Measurements from ENCODE around the gene C2orf49.

C2orf49 gene

DNA sequence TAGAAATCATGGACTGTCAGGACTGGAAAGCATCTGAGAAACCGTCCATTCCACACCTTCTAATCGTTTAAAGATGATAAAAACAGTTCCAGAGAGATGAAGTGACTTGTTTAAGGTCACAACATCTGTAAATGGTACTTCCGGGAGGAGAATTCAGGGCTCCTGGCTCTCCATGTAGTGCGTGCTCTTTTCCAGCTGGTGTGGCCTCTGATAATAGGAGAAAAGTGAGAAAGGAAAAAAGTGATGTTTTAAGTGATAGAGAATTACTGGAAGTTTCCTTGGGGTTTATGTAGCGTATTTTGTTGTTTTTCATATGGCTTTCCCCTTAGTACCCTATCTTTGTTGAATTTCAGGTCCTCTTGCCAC lies 663 bp downstream of the C2orf49 start:
- no peak overlapping the region for H4K8ac ChIP-seq (ENCODE audit: low read depth, low read length)
- no peak overlapping the region for H4K91ac ChIP-seq (ENCODE audit: low read depth, low read length, poor library complexity)
- no peak overlapping the region for H2BK120ac ChIP-seq (ENCODE audit: low read depth, low read length)
- no peak overlapping the region for H2BK5ac ChIP-seq (ENCODE audit: low read length)
- H3K4me2 ChIP-seq (ENCODE audit: insufficient read depth, low read length, poor library complexity, severe bottlenecking) = peak overlapping the region; percentile 63
- H2AK5ac ChIP-seq (ENCODE audit: low read depth, low read length) = no peak overlapping the region
- no peak overlapping the region for H3K18ac ChIP-seq (ENCODE audit: low read length)
- H3K36me3 ChIP-seq (replicated peaks in 1 of 2; ENCODE audit: control insufficient read depth in 2 of 2, insufficient read depth in 2 of 2, low read length in 2 of 2) = peaks cover 12 to 48% of the 10 kb centered on the region in 2 donors
- H3K4me3 ChIP-seq (ENCODE audit: low read length in 2 of 2) = peak overlapping the region; percentile 73 to 92
- no peak for DNase-seq (ENCODE audit: low spot score)
- H3K4me1 ChIP-seq (ENCODE audit: control insufficient read depth in 2 of 2, insufficient read depth in 1 of 2, low read depth in 1 of 2, low read length in 2 of 2) = peaks cover 3 to 14% of the 10 kb centered on the region in 2 donors
- H3K27ac ChIP-seq (replicated peaks; ENCODE audit: low read length) = no peak overlapping the region
- whole genome bisulfite sequencing, 2 donors (ENCODE audit: extremely low coverage in 2 of 2, insufficient read length in 2 of 2, insufficient replicate concordance in 1 of 2) = 100% methylated on average over 1 of the region's 5 CpGs; no CpG with 5 or more reads in 1 of the 2 donors
- no peak overlapping the region for H3K4ac ChIP-seq (ENCODE audit: low read length)
- H3K9ac ChIP-seq (ENCODE audit: low read depth, low read length, poor library complexity) = peak overlapping the region; percentile 47
- peak overlapping the region; percentile 100 for H2AFZ ChIP-seq (ENCODE audit: low read length)
- H3K27me3 ChIP-seq (ENCODE audit: control insufficient read depth in 3 of 3, insufficient read depth in 3 of 3, low read depth in 1 of 3, low read length in 3 of 3) = no peaks in the 10 kb centered on the region
- H3K14ac ChIP-seq (ENCODE audit: low read length) = no peak overlapping the region
- H3K23ac ChIP-seq (ENCODE audit: low read depth, low read length, poor library complexity) = no peak overlapping the region
- no peaks in the 10 kb centered on the region for H3K9me3 ChIP-seq (replicated peaks in 1 of 2; ENCODE audit: control insufficient read depth in 2 of 2, insufficient read depth in 1 of 2, low read depth in 1 of 2, low read length in 2 of 2)
- no peak overlapping the region for H2BK12ac ChIP-seq (ENCODE audit: low read length)
- H3K79me1 ChIP-seq (ENCODE audit: low read depth, low read length) = peaks cover 2% of the 10 kb centered on the region
- no peak overlapping the region for H2BK15ac ChIP-seq (ENCODE audit: low read length)

DNA sequence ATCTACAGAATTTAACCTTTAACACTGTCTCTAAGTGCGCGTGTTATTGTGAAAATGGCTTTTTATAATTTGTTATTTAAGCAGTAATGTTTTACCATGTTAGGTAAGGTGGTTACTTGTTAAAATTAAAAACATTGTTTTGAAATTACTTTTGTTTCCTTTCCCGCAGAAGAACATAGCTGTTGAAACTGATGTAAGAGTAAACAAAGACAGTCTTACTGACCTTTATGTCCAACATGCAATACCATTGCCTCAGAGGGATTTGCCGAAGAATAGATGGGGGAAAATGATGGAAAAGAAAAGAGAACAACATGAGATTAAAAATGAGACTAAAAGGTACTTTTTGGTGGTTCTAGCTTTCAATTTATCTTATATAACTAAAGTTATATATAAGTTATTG lies 2.1 kb downstream of the C2orf49 start:
- Histone ChIP-seq H2BK120ac (ENCODE audit: low read depth, low read length) (no peak overlapping the region), H4K8ac (ENCODE audit: low read depth, low read length) (no peak overlapping the region), H3K4me2 (ENCODE audit: insufficient read depth, low read length, poor library complexity, severe bottlenecking) (no peak overlapping the region), H4K91ac (ENCODE audit: low read depth, low read length, poor library complexity) (no peak overlapping the region), H3K9me3 (replicated peaks in 1 of 2; ENCODE audit: control insufficient read depth in 2 of 2, insufficient read depth in 1 of 2, low read depth in 1 of 2, low read length in 2 of 2) (no peaks in the 10 kb centered on the region), H3K4ac (ENCODE audit: low read length) (no peak overlapping the region), H2BK5ac (ENCODE audit: low read length) (no peak overlapping the region), H3K14ac (ENCODE audit: low read length) (no peak overlapping the region), H2AK5ac (ENCODE audit: low read depth, low read length) (no peak overlapping the region), H3K27ac (replicated peaks; ENCODE audit: low read length) (no peak overlapping the region), H2BK15ac (ENCODE audit: low read length) (no peak overlapping the region), H3K79me1 (ENCODE audit: low read depth, low read length) (peaks cover 2% of the 10 kb centered on the region), H3K4me3 (ENCODE audit: low read length in 2 of 2) (no peak overlapping the region), H3K27me3 (ENCODE audit: control insufficient read depth in 3 of 3, insufficient read depth in 3 of 3, low read depth in 1 of 3, low read length in 3 of 3) (no peaks in the 10 kb centered on the region), H3K36me3 (replicated peaks in 1 of 2; ENCODE audit: control insufficient read depth in 2 of 2, insufficient read depth in 2 of 2, low read length in 2 of 2) (peaks cover 18 to 56% of the 10 kb centered on the region in 2 donors), H2BK12ac (ENCODE audit: low read length) (no peak overlapping the region), H2AFZ (ENCODE audit: low read length) (no peak overlapping the region), H3K4me1 (ENCODE audit: control insufficient read depth in 2 of 2, insufficient read depth in 1 of 2, low read depth in 1 of 2, low read length in 2 of 2) (peaks cover 3 to 14% of the 10 kb centered on the region in 2 donors), H3K9ac (ENCODE audit: low read depth, low read length, poor library complexity) (no peak overlapping the region), H3K23ac (ENCODE audit: low read depth, low read length, poor library complexity) (no peak overlapping the region), H3K18ac (ENCODE audit: low read length) (no peak overlapping the region)
- no peak for DNase-seq (ENCODE audit: low spot score)
- no CpG with 5 or more reads among the region's 4 CpGs for WGBS, 2 donors (ENCODE audit: extremely low coverage in 2 of 2, insufficient read length in 2 of 2, insufficient replicate concordance in 1 of 2)

DNA sequence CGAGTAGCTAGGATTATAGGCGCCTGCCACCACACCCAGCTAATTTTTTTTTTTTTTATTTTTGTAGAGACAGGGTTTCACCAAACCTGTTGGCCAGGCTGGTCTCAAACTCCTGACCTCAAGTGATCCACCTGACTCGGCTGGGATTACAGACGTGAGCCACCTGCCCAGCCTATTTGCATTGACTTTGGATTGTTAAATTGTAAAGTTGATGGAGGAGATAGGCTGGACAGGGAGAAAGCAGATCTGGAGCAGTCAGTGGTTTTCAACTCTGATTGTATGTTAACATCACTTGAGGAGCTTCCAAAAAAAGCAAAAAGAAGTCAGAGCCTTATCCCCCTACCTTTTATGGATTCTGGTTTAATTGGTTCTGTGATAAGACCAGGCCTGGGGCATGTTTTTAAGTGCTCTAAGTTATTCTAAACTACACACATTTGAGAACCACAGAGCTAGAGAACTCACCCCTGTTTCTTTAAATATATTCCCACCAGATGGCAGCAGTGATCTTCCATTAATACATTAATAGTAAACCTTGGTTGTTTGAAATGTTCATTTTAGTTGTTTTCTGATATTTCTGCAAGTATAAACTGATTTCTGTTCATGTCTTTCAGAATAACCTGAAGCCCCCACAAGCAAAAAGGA lies 7.5 kb downstream of the C2orf49 start:
- Histone ChIP-seq H4K91ac (ENCODE audit: low read depth, low read length, poor library complexity) (no peak overlapping the region), H3K4ac (ENCODE audit: low read length) (no peak overlapping the region), H2BK5ac (ENCODE audit: low read length) (no peak overlapping the region), H3K36me3 (replicated peaks in 1 of 2; ENCODE audit: control insufficient read depth in 2 of 2, insufficient read depth in 2 of 2, low read length in 2 of 2) (peaks cover 26 to 97% of the 10 kb centered on the region in 2 donors), H2BK12ac (ENCODE audit: low read length) (no peak overlapping the region), H2AFZ (ENCODE audit: low read length) (no peak overlapping the region), H4K8ac (ENCODE audit: low read depth, low read length) (no peak overlapping the region), H2BK120ac (ENCODE audit: low read depth, low read length) (no peak overlapping the region), H3K4me2 (ENCODE audit: insufficient read depth, low read length, poor library complexity, severe bottlenecking) (no peak overlapping the region), H3K9me3 (replicated peaks in 1 of 2; ENCODE audit: control insufficient read depth in 2 of 2, insufficient read depth in 1 of 2, low read depth in 1 of 2, low read length in 2 of 2) (no peaks in the 10 kb centered on the region), H3K18ac (ENCODE audit: low read length) (no peak overlapping the region), H3K27me3 (ENCODE audit: control insufficient read depth in 3 of 3, insufficient read depth in 3 of 3, low read depth in 1 of 3, low read length in 3 of 3) (no peaks in the 10 kb centered on the region), H3K4me3 (ENCODE audit: low read length in 2 of 2) (no peak overlapping the region), H3K14ac (ENCODE audit: low read length) (no peak overlapping the region), H2AK5ac (ENCODE audit: low read depth, low read length) (no peak overlapping the region), H3K23ac (ENCODE audit: low read depth, low read length, poor library complexity) (no peak overlapping the region), H3K27ac (replicated peaks; ENCODE audit: low read length) (no peak overlapping the region), H3K9ac (ENCODE audit: low read depth, low read length, poor library complexity) (no peak overlapping the region), H2BK15ac (ENCODE audit: low read length) (no peak overlapping the region), H3K79me1 (ENCODE audit: low read depth, low read length) (no peaks in the 10 kb centered on the region), H3K4me1 (ENCODE audit: control insufficient read depth in 2 of 2, insufficient read depth in 1 of 2, low read depth in 1 of 2, low read length in 2 of 2) (no peaks in the 10 kb centered on the region)
- DNase-seq (ENCODE audit: low spot score) = no peak
- no CpG with 5 or more reads among the region's 4 CpGs for WGBS, 2 donors (ENCODE audit: extremely low coverage in 2 of 2, insufficient read length in 2 of 2, insufficient replicate concordance in 1 of 2)

DNA sequence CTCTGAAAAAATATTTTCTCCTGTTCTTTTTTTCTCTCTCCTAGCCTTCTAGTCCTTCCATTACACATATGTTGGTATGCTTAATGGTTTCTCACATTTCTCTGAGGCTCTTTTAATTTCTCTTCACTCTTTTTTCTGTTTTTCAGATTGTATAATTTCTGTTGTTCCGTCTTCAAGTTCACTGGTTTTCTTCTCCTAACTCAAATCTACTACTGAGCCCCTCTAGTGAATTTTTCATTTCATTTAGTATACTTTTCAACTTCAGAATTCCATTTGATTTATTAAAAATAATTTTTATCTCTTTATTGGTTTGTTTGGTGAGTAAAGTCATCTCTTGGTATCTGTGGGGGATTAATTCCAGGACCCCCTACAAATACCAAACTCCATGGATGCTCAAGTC lies 19.8 kb downstream of the C2orf49 start:
- no peak overlapping the region for H3K14ac ChIP-seq (ENCODE audit: low read length)
- H3K9me3 ChIP-seq (replicated peaks in 1 of 2; ENCODE audit: control insufficient read depth in 2 of 2, insufficient read depth in 1 of 2, low read depth in 1 of 2, low read length in 2 of 2) = peaks cover 0 to 17% of the 10 kb centered on the region in 2 donors
- no peak overlapping the region for H3K4me2 ChIP-seq (ENCODE audit: insufficient read depth, low read length, poor library complexity, severe bottlenecking)
- H2AK5ac ChIP-seq (ENCODE audit: low read depth, low read length) = no peak overlapping the region
- no peak overlapping the region for H3K27ac ChIP-seq (replicated peaks; ENCODE audit: low read length)
- H4K91ac ChIP-seq (ENCODE audit: low read depth, low read length, poor library complexity) = no peak overlapping the region
- H3K9ac ChIP-seq (ENCODE audit: low read depth, low read length, poor library complexity) = no peak overlapping the region
- no peaks in the 10 kb centered on the region for H3K79me1 ChIP-seq (ENCODE audit: low read depth, low read length)
- no peak for DNase-seq (ENCODE audit: low spot score)
- no peak overlapping the region for H3K18ac ChIP-seq (ENCODE audit: low read length)
- H2AFZ ChIP-seq (ENCODE audit: low read length) = no peak overlapping the region
- H4K8ac ChIP-seq (ENCODE audit: low read depth, low read length) = no peak overlapping the region
- no peaks in the 10 kb centered on the region for H3K4me1 ChIP-seq (ENCODE audit: control insufficient read depth in 2 of 2, insufficient read depth in 1 of 2, low read depth in 1 of 2, low read length in 2 of 2)
- no peak overlapping the region for H2BK5ac ChIP-seq (ENCODE audit: low read length)
- H2BK15ac ChIP-seq (ENCODE audit: low read length) = no peak overlapping the region
- peaks cover 14 to 74% of the 10 kb centered on the region in 2 donors for H3K36me3 ChIP-seq (replicated peaks in 1 of 2; ENCODE audit: control insufficient read depth in 2 of 2, insufficient read depth in 2 of 2, low read length in 2 of 2)
- no peak overlapping the region for H3K23ac ChIP-seq (ENCODE audit: low read depth, low read length, poor library complexity)
- H2BK120ac ChIP-seq (ENCODE audit: low read depth, low read length) = no peak overlapping the region
- WGBS, 2 donors (ENCODE audit: extremely low coverage in 2 of 2, insufficient read length in 2 of 2, insufficient replicate concordance in 1 of 2) = no CpG with 5 or more reads among the region's 1 CpG
- no peaks in the 10 kb centered on the region for H3K27me3 ChIP-seq (ENCODE audit: control insufficient read depth in 3 of 3, insufficient read depth in 3 of 3, low read depth in 1 of 3, low read length in 3 of 3)
- H2BK12ac ChIP-seq (ENCODE audit: low read length) = no peak overlapping the region
- no peak overlapping the region for H3K4me3 ChIP-seq (ENCODE audit: low read length in 2 of 2)
- no peak overlapping the region for H3K4ac ChIP-seq (ENCODE audit: low read length)
